Measurements from ENCODE around the gene GDF10. TPM values are rescaled to one million over a fixed set of nuclear protein-coding genes. Genes with fewer than 3 reads are reported as not detected.

GDF10 gene
- total and polyA plus RNA-seq, 10 of the 15 experiments (the other 5 are each of a cell fraction or from before 2014, with no cell fraction given), result not detected

GRCh38 chr10:47349941-47350371, 50.0 kb downstream of the GDF10 start:
- intact Hi-C loops (cut with micrococcal nuclease; ENCODE audit: unreplicated experiment) (no loop called here), in situ Hi-C loops (cut with MboI) (no loop called here)
- H3K79me2 ChIP-seq (ENCODE audit: control insufficient read depth, insufficient read depth, low read length), result no peaks in the 10 kb centered on the region
- BruUV-seq (replicated peaks), result no TSS peak
- H3K27ac ChIP-seq (ENCODE audit: control insufficient read depth, insufficient read depth), result no peak overlapping the region
- H3K9me3 ChIP-seq (replicated peaks; ENCODE audit: control insufficient read depth, insufficient read depth, low read length), result no peaks in the 10 kb centered on the region
- ChIA-PET SMC1A (ENCODE audit: uncharacterized antibody, unreplicated experiment) (no interaction called here), RAD21 (ENCODE audit: unreplicated experiment) (no interaction called here), POLR2A (no interaction called here), CTCF (no interaction called here)
- H3K9ac ChIP-seq (ENCODE audit: control insufficient read depth, insufficient read depth, low read length), result no peak overlapping the region
- no peak for FAIRE-seq
- H3K4me1 ChIP-seq (ENCODE audit: control insufficient read depth, insufficient read depth, low read length), result no peaks in the 10 kb centered on the region
- no peak overlapping the region for H3K4me2 ChIP-seq (ENCODE audit: control insufficient read depth, insufficient read depth)
- no peak for TF ChIP-seq CHD1 (IDR thresholded peaks at IDR 0.05; ENCODE audit: low read depth, low read length)
- no peak for TF ChIP-seq JUND (IDR thresholded peaks at IDR 0.05; ENCODE audit: low read depth, low read length)
- ATAC-seq, result no peak
- H3K27me3 ChIP-seq (replicated peaks in 1 of 2; ENCODE audit: control insufficient read depth in 2 of 2, insufficient read depth in 2 of 2, low read length in 1 of 2), result no peaks in the 10 kb centered on the region; a peak in 1 of 4 replicates
- H2AFZ ChIP-seq (ENCODE audit: control insufficient read depth, low read depth, low read length), result no peak overlapping the region
- H3K4me3 ChIP-seq, result no peak overlapping the region
- WGBS (ENCODE audit: insufficient coverage, insufficient replicate concordance, low lambda C conversion rate, missing lambda C conversion rate), result 71% methylated on average over 31 of the region's 31 CpGs
- no peaks in the 10 kb centered on the region for H4K20me1 ChIP-seq (ENCODE audit: control insufficient read depth, insufficient read depth)
- H3K36me3 ChIP-seq (ENCODE audit: control insufficient read depth in 2 of 2, insufficient read depth in 2 of 2, low read length in 1 of 2), result no peaks in the 10 kb centered on the region
- no peak for DNase-seq (ENCODE audit: low read depth, low spot score)

- Histone ChIP-seq H4K20me1 (ENCODE audit: control insufficient read depth, insufficient read depth) (no peaks in the 10 kb centered on the region), H3K4me1 (ENCODE audit: control insufficient read depth, insufficient read depth, low read length) (no peaks in the 10 kb centered on the region), H3K9ac (ENCODE audit: control insufficient read depth, insufficient read depth, low read length) (no peak overlapping the region), H3K4me3 (no peak overlapping the region), H3K36me3 (ENCODE audit: control insufficient read depth in 2 of 2, insufficient read depth in 2 of 2, low read length in 1 of 2) (no peaks in the 10 kb centered on the region), H3K9me3 (replicated peaks; ENCODE audit: control insufficient read depth, insufficient read depth, low read length) (no peaks in the 10 kb centered on the region), H3K4me2 (ENCODE audit: control insufficient read depth, insufficient read depth) (no peak overlapping the region), H3K27ac (ENCODE audit: control insufficient read depth, insufficient read depth) (no peak overlapping the region), H3K27me3 (replicated peaks in 1 of 2; ENCODE audit: control insufficient read depth in 2 of 2, insufficient read depth in 2 of 2, low read length in 1 of 2) (no peaks in the 10 kb centered on the region; a peak in 1 of 4 replicates), H3K79me2 (ENCODE audit: control insufficient read depth, insufficient read depth, low read length) (no peaks in the 10 kb centered on the region), H2AFZ (ENCODE audit: control insufficient read depth, low read depth, low read length) (no peak overlapping the region)
- no peak for TF ChIP-seq POLR2AphosphoS5 (IDR thresholded peaks at IDR 0.05; ENCODE audit: low read length)
- no peak for TF ChIP-seq BCL3 (IDR thresholded peaks at IDR 0.05; ENCODE audit: borderline replicate concordance, insufficient read depth, low read depth, low read length, poor library complexity, severe bottlenecking)
- no peak for TF ChIP-seq ZBTB11 (CRISPR knock-in tag; IDR thresholded peaks at IDR 0.05)
- no peak for TF ChIP-seq TCF12 (IDR thresholded peaks at IDR 0.05; ENCODE audit: low read depth, low read length)
- intact Hi-C loops (cut with micrococcal nuclease; ENCODE audit: unreplicated experiment) (no loop called here), in situ Hi-C loops (cut with MboI) (no loop called here)
- FAIRE-seq (no peak), ATAC-seq (no peak), DNase-seq (ENCODE audit: low read depth, low spot score) (no peak)
- no TSS peak for BruUV-seq (replicated peaks)
- ChIA-PET SMC1A (ENCODE audit: uncharacterized antibody, unreplicated experiment) (no interaction called here), POLR2A (no interaction called here), CTCF (no interaction called here), RAD21 (ENCODE audit: unreplicated experiment) (no interaction called here)
- WGBS (ENCODE audit: insufficient coverage, insufficient replicate concordance, low lambda C conversion rate, missing lambda C conversion rate), result 48% methylated on average over 39 of the region's 39 CpGs
Measured at GRCh38 chr10:47350671-47351640, 51.0 kb downstream of the GDF10 start.
